A673 (cell line): ENCODE data around the gene SLC52A1. TPM values are rescaled to one million over a fixed set of nuclear protein-coding genes. Genes with fewer than 3 reads are reported as not detected.

ENCODE experiments used
- BruUV-seq: library from RNA; stranded (reverse); fragments of 400-500 nt; replicated peaks from 2 replicates; lab custom pipeline; 2021; lab: Mats Ljungman, UMichigan
- CTCF ChIA-PET: fragments of 300-600 bp; sonication (Branson Sonifier 250); formaldehyde crosslinking; loops from one replicate; lab custom pipeline; 2022; ENCODE audit warnings: antibody characterized with exemption; lab: Charles Lee
- POLR2A ChIA-PET: fragments of 300-600 bp; sonication (Branson Sonifier 250); formaldehyde crosslinking; loops from one replicate; lab custom pipeline; 2022; ENCODE audit warnings: antibody characterized with exemption; ENCODE audit not compliant: low non-redundant PET; lab: Charles Lee
- DNase-seq: peaks from one replicate; pipeline ENCODE4 v3.0.0-alpha.2; 2015; ENCODE audit warnings: low spot score
- H3K27ac ChIP-seq: fragments of 200-600 bp; sonication (generic); 2 replicates; pipeline ENCODE4 v1.5.1; 2016; ENCODE audit warnings: mixed run types, low read depth, mild to moderate bottlenecking, mixed read lengths, antibody characterized with exemption, low read length; ENCODE audit not compliant: poor library complexity, severe bottlenecking
- H3K27me3 ChIP-seq: fragments of 200-600 bp; sonication (generic); replicated peaks from 2 replicates; pipeline ENCODE4 v1.6.1; 2017; ENCODE audit warnings: mixed run types, low read depth, mild to moderate bottlenecking, mixed read lengths, antibody characterized with exemption, low read length; ENCODE audit not compliant: insufficient read depth, poor library complexity
- H3K36me3 ChIP-seq: fragments of 200-600 bp; sonication (generic); 2 replicates; pipeline ENCODE4 v1.6.1; 2016; ENCODE audit warnings: mixed run types, mild to moderate bottlenecking, mixed read lengths, antibody characterized with exemption, low read length; ENCODE audit not compliant: insufficient read depth, poor library complexity, severe bottlenecking
- H3K4me1 ChIP-seq: fragments of 200-600 bp; sonication (generic); 2 replicates; pipeline ENCODE4 v1.6.1; 2017; ENCODE audit warnings: mixed run types, mild to moderate bottlenecking, mixed read lengths, antibody characterized with exemption, low read length; ENCODE audit not compliant: insufficient read depth, poor library complexity, severe bottlenecking
- H3K4me3 ChIP-seq: fragments of 200-600 bp; sonication (generic); 2 replicates; pipeline ENCODE4 v1.5.1; 2016; ENCODE audit warnings: low read depth, mixed run types, mild to moderate bottlenecking, mixed read lengths, low read length; ENCODE audit not compliant: poor library complexity, severe bottlenecking
- H3K9me3 ChIP-seq: fragments of 200-600 bp; sonication (generic); 2 replicates; pipeline ENCODE4 v1.6.1; 2016; ENCODE audit warnings: mixed run types, low read depth, mild to moderate bottlenecking, mixed read lengths, antibody characterized with exemption, low read length; ENCODE audit not compliant: poor library complexity, severe bottlenecking
- EZH2 ChIP-seq: fragments of 200-600 bp; sonication (generic); IDR thresholded peaks from 2 replicates; pipeline ENCODE4 v1.6.1; 2017; ENCODE audit warnings: borderline replicate concordance, low read depth, mild to moderate bottlenecking, mixed read lengths, antibody characterized with exemption, low read length; ENCODE audit not compliant: poor library complexity, severe bottlenecking
- intact Hi-C: fragments of 100-400 bp; cut with micrococcal nuclease; formaldehyde crosslinking; loops from one replicate; pipeline ENCODE4 v1.10.0; 2022; ENCODE audit not compliant: unreplicated experiment
- total RNA-seq: library from RNA; stranded (reverse); gene quantifications from 2 replicates; pipeline ENCODE4 v1.2.3, GENCODE V29; 2021
- TF ChIP-seq, protein P1 (sequence below): fragments of 300-800, 200-600 bp; sonication (generic); conservative IDR thresholded peaks from 2 replicates; pipeline ENCODE4 v1.5.1; 2017; ENCODE audit warnings: low read depth, mild to moderate bottlenecking, antibody characterized with exemption, low read length, moderate library complexity, mixed read lengths

Gene SLC52A1
- total RNA-seq, 1 experiment from 2014 or later = not detected

DNA sequence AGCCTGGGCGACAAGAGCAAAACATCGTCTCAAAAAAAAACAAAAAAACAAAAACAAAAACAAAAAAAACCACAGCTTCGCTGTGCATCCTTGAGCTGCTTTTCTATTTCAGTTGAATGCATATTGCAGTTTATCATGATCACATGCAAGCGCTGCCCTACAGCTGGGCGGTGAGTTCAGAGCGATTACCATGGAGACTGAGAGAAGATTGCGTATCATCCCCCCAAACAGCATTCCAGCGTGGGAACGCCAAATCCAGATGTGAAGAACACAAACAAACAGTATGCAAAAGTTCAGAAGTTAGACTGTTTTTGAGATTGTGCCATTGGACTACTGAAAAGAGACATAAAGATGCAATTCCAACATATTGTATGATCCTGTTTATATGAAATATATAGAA lies 15.1 kb upstream of the SLC52A1 start:
- ChIA-PET CTCF (no interaction called here), POLR2A (no interaction called here)
- no peak overlapping the region for H3K4me3 ChIP-seq
- H3K9me3 ChIP-seq = no peaks in the 10 kb centered on the region
- H3K27ac ChIP-seq = no peak overlapping the region
- intact Hi-C loops = no loop called here
- no peak for TF ChIP-seq EZH2
- no TSS peak for BruUV-seq
- no peaks in the 10 kb centered on the region for H3K36me3 ChIP-seq
- no peak for DNase-seq
- no peaks in the 10 kb centered on the region for H3K4me1 ChIP-seq
- no peaks in the 10 kb centered on the region for H3K27me3 ChIP-seq

DNA sequence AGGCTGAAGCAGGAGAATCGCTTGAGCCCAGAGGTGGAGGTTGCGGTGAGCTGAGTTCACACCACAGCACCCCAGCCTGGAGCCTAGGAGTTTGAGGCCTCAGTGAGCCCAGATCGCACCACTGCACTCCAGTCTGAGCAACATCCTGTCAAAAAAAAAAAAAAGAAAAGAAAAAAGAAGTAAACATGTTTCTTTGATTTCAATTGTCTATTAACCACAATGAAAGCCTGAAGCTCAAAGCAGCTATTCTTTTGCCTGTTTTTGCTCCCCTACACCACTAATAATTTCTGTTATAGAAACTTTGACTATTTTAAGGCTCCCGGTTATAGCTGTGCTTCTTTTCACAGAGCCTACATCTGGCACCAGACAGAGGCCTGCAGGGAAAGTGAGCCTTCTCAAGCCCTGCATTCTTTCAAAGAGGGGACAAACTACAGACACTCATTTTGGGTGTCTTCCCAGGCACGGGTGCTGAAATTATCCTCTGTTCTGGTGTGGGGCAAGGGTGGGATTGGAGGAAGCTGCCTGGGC lies 14.2 kb upstream of the SLC52A1 start:
- DNase-seq = no peak
- Histone ChIP-seq H3K36me3 (no peaks in the 10 kb centered on the region), H3K27me3 (no peaks in the 10 kb centered on the region), H3K4me1 (no peaks in the 10 kb centered on the region), H3K4me3 (no peak overlapping the region), H3K27ac (no peak overlapping the region), H3K9me3 (no peaks in the 10 kb centered on the region)
- CTCF ChIA-PET = no interaction called here
- TF ChIP-seq, protein P1, sequence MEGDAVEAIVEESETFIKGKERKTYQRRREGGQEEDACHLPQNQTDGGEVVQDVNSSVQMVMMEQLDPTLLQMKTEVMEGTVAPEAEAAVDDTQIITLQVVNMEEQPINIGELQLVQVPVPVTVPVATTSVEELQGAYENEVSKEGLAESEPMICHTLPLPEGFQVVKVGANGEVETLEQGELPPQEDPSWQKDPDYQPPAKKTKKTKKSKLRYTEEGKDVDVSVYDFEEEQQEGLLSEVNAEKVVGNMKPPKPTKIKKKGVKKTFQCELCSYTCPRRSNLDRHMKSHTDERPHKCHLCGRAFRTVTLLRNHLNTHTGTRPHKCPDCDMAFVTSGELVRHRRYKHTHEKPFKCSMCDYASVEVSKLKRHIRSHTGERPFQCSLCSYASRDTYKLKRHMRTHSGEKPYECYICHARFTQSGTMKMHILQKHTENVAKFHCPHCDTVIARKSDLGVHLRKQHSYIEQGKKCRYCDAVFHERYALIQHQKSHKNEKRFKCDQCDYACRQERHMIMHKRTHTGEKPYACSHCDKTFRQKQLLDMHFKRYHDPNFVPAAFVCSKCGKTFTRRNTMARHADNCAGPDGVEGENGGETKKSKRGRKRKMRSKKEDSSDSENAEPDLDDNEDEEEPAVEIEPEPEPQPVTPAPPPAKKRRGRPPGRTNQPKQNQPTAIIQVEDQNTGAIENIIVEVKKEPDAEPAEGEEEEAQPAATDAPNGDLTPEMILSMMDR = no peak
- no peak for TF ChIP-seq EZH2
- intact Hi-C loops = no loop called here
- POLR2A ChIA-PET = no interaction called here
- BruUV-seq = no TSS peak

DNA sequence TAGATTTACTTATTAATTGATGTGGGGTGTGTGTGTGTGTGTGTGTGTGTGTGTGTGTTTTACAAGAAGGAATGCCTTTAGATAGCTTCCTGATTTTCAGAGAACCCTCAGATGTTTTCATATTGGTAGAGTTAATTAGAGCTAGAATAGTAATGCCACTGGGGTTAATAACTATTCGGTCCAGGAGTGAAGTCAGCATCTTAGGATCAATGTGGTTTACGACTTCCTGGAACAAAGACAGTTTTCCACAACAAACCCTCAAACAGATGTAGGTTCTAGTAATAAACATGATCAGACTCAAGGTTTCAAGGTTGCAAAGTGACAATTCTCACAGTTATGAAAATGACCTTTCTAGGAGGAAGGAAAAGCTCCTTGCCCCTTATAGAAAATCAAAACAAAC lies 12.2 kb upstream of the SLC52A1 start:
- Histone ChIP-seq H3K9me3 (no peaks in the 10 kb centered on the region), H3K36me3 (no peaks in the 10 kb centered on the region), H3K4me3 (no peak overlapping the region), H3K4me1 (no peaks in the 10 kb centered on the region), H3K27ac (no peak overlapping the region), H3K27me3 (no peaks in the 10 kb centered on the region)
- intact Hi-C loops = no loop called here
- BruUV-seq = no TSS peak
- no peak for DNase-seq
- ChIA-PET CTCF (no interaction called here), POLR2A (no interaction called here)
- TF ChIP-seq, protein P1 = no peak
- TF ChIP-seq EZH2 = no peak

DNA sequence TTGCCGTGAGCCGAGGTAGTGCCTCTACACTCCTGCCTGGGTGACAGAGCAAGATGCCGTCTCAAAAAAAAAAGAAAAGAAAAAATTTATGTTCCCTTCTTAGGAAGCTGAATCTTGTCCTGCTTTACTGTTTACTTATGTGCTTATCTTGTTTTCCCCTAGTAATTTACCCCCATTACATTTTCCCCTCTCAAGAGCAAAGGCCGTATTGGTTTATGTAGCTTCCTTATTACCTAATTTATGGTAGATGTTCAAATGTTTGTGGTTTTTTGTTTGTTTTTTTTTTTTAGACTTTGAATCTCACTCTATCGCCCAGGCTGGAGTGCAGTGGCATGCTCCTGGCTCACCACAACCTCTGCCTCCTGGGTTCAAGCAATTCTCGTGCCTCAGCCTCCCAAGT lies 10.3 kb upstream of the SLC52A1 start:
- H3K4me1 ChIP-seq = no peaks in the 10 kb centered on the region
- no peak overlapping the region for H3K4me3 ChIP-seq
- ChIA-PET POLR2A (interaction anchor here (0.6 kb wide), 1 partner anchor 627 kb away, joined by 6 read pairs; no protein-coding TSS in a partner anchor), CTCF (no interaction called here)
- intact Hi-C loops = no loop called here
- no TSS peak for BruUV-seq
- H3K27ac ChIP-seq = no peak overlapping the region
- no peak for DNase-seq
- no peaks in the 10 kb centered on the region for H3K36me3 ChIP-seq
- TF ChIP-seq, protein P1 = no peak
- TF ChIP-seq EZH2 = no peak
- H3K9me3 ChIP-seq = no peaks in the 10 kb centered on the region
- no peaks in the 10 kb centered on the region for H3K27me3 ChIP-seq
